Pancreas (tissue), 10 donors: ENCODE data around the gene SFTPA2. TPM values are rescaled to one million over a fixed set of nuclear protein-coding genes. Genes with fewer than 3 reads are reported as not detected.
"Not testable (repeated sequence)": the region's sequence is repeated elsewhere in the genome, so short reads cannot be mapped to it uniquely, and the experiment has no call there.

Source experiments
- ATAC-seq, 4 donors: fragments of 200-7000 bp; cut with Tn5 transposase; one replicate each; pipeline versions ENCODE4 v1.8.0 to v1.9.1; 2020; ENCODE audit warnings: mild to moderate bottlenecking in 4 of 4, moderate library complexity in 4 of 4
- DNase-seq, 6 donors: peaks; one replicate each; pipeline ENCODE4 v3.0.0-alpha.2; 2020
- FAIRE-seq: peaks from 2 replicates; lab custom pipeline; 2012; peaks lifted over from hg19 to GRCh38; lab: Jason Lieb, UNC
- H3K27ac ChIP-seq, 4 donors: fragments of 200-600 bp; sonication (generic); 1 replicate in 3 of 4; 2 replicates in 1 of 4; pipeline versions ENCODE4 v1.5.0 to v1.8.0; 2020
- H3K27me3 ChIP-seq, 4 donors: fragments of 200-600 bp; one replicate each; pipeline ENCODE4 v1.8.0; 2021
- H3K36me3 ChIP-seq, 3 donors: fragments of 200-600 bp; sonication (generic) in 1 of 3; one replicate each; pipeline versions ENCODE4 v1.5.0 to v1.8.0; 2020 to 2021
- H3K4me1 ChIP-seq, 3 donors: fragments of 200-600 bp; one replicate each; pipeline ENCODE4 v1.8.0; 2021
- H3K4me3 ChIP-seq, 4 donors: fragments of 200-600 bp; sonication (generic) in 2 of 4; one replicate each; pipeline versions ENCODE4 v1.5.0 to v1.8.0; 2020 to 2021
- H3K9me3 ChIP-seq, 4 donors: fragments of 200-600 bp; one replicate each; pipeline ENCODE4 v1.8.0; 2021
- WGBS, 2 donors: extraction: QIAGEN DNeasy Blood & Tissue Kit; methylation state at CpG; one replicate each; pipeline ENCODE4 v1.1.7; 2013; 5-methylcytosine and 5-hydroxymethylcytosine counted together
- intact Hi-C, 3 donors: fragments of 100-400 bp; cut with DNase I; formaldehyde crosslinking; loops; one replicate each; pipeline versions ENCODE4 v1.11.1 to v1.14.2; 2022
- polyA plus RNA-seq, 2 donors: library from polyadenylated mRNA; stranded (reverse); fragments of 200-250 nt; gene quantifications; one replicate each; pipeline ENCODE4 v1.2.3, GENCODE V29; 2013
- total RNA-seq, 6 donors: library from RNA; stranded (reverse); fragmentation: NEBNext Ultra II Directional in 4 of 6; extraction: Animal tissue kit (Norgen Biotek cat#: 25700) in 4 of 6; gene quantifications; one replicate each; pipeline versions ENCODE4 v1.2.1 to v1.2.4, GENCODE V29; 2021 to 2023
- TF ChIP-seq, protein P1 (sequence below), 4 donors: fragments of 200-600 bp; sonication (generic) in 3 of 4; IDR thresholded peaks; one replicate each; pipeline versions ENCODE4 v1.5.0 to v1.8.0; 2021; ENCODE audit warnings: antibody characterized with exemption in 4 of 4
- donor health status: healthy with polysubstance abuse.
- donor health status: DM: no; HTN: no; CAD: no; lungs with moderate emphysema.
- donor health status: DM: no; HTN: no; CAD: no.
- donor health status: control.
- donor health status: control.
- donor health status: Bipolar disorder and iron deficiency.
- donor health status: DM: yes; HTN: yes; CAD: no.
- donor health status: DM: no; HTN: no; CAD: no.
- donor health status: DM: no; HTN: no; CAD: no.
- donor health status: DM: yes; HTN: yes; CAD: no.

SFTPA2 gene
- total and polyA plus RNA-seq, 8 donors: 0.52 to 11.6 (median 1.6) TPM

DNA sequence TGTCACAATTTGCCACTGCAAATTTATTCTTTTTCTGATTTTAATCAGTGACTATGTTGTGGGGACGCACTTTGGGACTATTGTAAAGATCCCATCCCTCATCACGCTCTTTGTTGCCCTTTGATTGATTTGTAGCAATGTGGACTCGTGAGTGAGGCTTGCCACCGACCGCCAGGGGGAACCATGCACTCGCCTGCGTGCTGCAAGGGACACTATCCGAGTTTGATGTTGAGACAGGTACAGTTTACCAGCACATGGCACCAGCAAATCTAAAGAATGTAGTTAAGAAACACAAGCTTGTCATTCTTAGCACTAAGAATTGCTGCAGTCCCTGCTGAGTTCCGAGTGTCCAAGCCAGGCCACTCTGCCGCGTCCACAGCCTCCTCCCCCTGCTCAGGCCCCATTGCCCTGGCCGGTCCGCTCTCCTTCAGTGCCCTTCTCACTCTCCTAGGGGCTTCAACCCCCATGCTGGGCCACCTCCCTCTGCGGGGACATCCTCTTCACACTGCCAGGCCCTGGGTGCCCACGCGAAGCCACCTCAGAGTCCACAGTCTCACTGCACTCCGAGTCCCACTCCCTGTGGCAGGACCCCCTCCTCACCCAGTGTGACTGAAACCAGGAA is 2.0 kb upstream of the SFTPA2 start:
- Histone ChIP-seq H3K36me3 (no peaks in the 10 kb centered on the region), H3K27me3 (no peaks in the 10 kb centered on the region), H3K27ac (no peak overlapping the region), H3K4me3 (no peak overlapping the region), H3K4me1 (peaks cover 0 to 15% (median 9%) of the 10 kb centered on the region in 3 donors), H3K9me3 (no peaks in the 10 kb centered on the region)
- TF ChIP-seq, protein P1, sequence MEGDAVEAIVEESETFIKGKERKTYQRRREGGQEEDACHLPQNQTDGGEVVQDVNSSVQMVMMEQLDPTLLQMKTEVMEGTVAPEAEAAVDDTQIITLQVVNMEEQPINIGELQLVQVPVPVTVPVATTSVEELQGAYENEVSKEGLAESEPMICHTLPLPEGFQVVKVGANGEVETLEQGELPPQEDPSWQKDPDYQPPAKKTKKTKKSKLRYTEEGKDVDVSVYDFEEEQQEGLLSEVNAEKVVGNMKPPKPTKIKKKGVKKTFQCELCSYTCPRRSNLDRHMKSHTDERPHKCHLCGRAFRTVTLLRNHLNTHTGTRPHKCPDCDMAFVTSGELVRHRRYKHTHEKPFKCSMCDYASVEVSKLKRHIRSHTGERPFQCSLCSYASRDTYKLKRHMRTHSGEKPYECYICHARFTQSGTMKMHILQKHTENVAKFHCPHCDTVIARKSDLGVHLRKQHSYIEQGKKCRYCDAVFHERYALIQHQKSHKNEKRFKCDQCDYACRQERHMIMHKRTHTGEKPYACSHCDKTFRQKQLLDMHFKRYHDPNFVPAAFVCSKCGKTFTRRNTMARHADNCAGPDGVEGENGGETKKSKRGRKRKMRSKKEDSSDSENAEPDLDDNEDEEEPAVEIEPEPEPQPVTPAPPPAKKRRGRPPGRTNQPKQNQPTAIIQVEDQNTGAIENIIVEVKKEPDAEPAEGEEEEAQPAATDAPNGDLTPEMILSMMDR (IDR thresholded peaks at IDR 0.05): peak; percentile 53 to 72 (median 68)
- ATAC-seq: peak; percentile 78 to 93 (median 88)
- 26 to 28% methylated on average over 17 of the region's 17 CpGs for WGBS, 2 donors
- intact Hi-C loops: no loop called here
- peak; percentile 60 to 86 (median 70) for DNase-seq
- no peak for FAIRE-seq

DNA sequence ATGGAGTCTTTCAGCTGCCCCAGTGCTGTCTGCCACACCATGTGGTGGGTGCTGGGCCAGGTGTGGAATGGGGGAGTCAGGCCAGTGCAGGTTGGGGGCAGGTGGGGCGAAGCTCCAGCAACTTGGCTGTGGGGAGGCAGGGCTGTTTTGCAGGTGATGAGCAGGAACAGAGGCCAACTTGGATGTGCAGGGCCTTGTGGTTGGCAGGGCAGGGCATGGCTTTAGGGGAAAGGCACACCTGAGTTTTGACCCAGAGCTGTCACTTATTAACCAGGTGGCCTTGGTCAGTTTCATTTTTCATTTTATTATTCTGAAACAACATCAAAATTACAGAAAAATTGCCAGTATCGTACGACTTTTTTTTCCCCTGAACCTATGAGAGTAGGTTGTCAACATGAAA is 1.1 kb upstream of the SFTPA2 start:
- Histone ChIP-seq H3K4me3 (no peak overlapping the region), H3K9me3 (no peaks in the 10 kb centered on the region), H3K4me1 (peaks cover 0 to 15% (median 9%) of the 10 kb centered on the region in 3 donors), H3K27me3 (no peaks in the 10 kb centered on the region), H3K36me3 (no peaks in the 10 kb centered on the region), H3K27ac (peak overlapping the region in 1 of 4 donors; percentile 33)
- peak; percentile 82 to 89 (median 88) for ATAC-seq
- intact Hi-C loops: no loop called here
- TF ChIP-seq, protein P1 (IDR thresholded peaks at IDR 0.05): no peak
- 15 to 25% methylated on average over 3 of the region's 3 CpGs for WGBS, 2 donors
- no peak for FAIRE-seq
- DNase-seq: peak in 4 of 6 donors; percentile 43 to 62 (median 51)

DNA sequence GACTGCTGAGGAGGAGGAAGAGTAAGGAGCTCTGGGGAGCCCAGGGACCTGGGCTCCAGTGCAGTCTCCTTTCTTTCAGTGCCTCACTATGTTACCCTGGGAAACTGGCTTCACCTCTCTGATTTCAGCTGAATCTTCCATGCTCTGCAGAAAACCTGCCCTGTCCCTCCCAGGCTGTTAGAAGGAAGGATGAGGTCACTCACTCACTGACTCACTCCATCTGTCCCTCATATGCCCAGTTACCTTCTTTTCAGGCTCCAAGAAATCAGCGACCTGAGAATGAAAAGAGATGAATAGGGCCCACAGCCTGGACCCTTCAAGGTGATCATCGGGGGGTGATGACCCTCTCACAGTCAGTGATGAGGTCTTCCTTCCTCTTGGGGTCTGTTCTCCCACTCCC is 481 bp downstream of the SFTPA2 start:
- 78 to 94% methylated on average over 2 of the region's 2 CpGs for WGBS, 2 donors
- H3K27me3 ChIP-seq: no peaks in the 10 kb centered on the region
- peak in 3 of 4 donors; percentile 33 to 65 (median 42) for ATAC-seq
- H3K9me3 ChIP-seq: no peaks in the 10 kb centered on the region
- intact Hi-C loops: loop anchor here in 1 of 3 donors (10.0 kb wide), 1 partner anchor 365 kb away; no protein-coding TSS in a partner anchor
- H3K4me3 ChIP-seq: no peak overlapping the region
- H3K36me3 ChIP-seq: no peaks in the 10 kb centered on the region
- TF ChIP-seq, protein P1 (IDR thresholded peaks at IDR 0.05): no peak
- H3K4me1 ChIP-seq: peaks cover 0 to 15% (median 9%) of the 10 kb centered on the region in 3 donors
- no peak overlapping the region for H3K27ac ChIP-seq
- FAIRE-seq: no peak
- DNase-seq: no peak

DNA sequence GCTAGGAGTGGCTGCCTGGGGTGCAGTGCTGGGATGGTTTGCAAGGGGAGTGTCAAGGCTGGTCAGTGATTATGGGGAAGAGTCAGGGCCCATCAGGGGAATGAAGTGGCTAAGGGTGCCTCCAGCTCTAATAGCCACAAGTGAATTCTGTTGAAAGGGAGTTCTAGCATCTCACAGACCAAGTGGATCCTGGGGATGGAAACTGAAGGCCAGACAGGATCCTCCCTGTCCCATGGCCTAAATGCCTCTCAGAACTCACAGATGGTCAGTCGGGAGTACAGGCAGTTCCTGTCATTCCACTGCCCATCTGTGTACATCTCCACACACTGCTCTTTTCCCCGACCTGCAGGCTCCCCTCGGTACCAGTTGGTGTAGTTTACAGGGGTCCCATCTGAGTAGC is 3.2 kb downstream of the SFTPA2 start:
- peaks cover 0 to 12% (median 9%) of the 10 kb centered on the region in 3 donors for H3K4me1 ChIP-seq
- not testable (repeated sequence) for H3K36me3 ChIP-seq, ATAC-seq, H3K9me3 ChIP-seq, H3K27ac ChIP-seq, FAIRE-seq, H3K27me3 ChIP-seq, DNase-seq, H3K4me3 ChIP-seq
- intact Hi-C loops: loop anchor here in 1 of 3 donors (10.0 kb wide), 1 partner anchor 368 kb away; no protein-coding TSS in a partner anchor
- 83 to 84% methylated on average over 3 of the region's 3 CpGs for WGBS, 2 donors

DNA sequence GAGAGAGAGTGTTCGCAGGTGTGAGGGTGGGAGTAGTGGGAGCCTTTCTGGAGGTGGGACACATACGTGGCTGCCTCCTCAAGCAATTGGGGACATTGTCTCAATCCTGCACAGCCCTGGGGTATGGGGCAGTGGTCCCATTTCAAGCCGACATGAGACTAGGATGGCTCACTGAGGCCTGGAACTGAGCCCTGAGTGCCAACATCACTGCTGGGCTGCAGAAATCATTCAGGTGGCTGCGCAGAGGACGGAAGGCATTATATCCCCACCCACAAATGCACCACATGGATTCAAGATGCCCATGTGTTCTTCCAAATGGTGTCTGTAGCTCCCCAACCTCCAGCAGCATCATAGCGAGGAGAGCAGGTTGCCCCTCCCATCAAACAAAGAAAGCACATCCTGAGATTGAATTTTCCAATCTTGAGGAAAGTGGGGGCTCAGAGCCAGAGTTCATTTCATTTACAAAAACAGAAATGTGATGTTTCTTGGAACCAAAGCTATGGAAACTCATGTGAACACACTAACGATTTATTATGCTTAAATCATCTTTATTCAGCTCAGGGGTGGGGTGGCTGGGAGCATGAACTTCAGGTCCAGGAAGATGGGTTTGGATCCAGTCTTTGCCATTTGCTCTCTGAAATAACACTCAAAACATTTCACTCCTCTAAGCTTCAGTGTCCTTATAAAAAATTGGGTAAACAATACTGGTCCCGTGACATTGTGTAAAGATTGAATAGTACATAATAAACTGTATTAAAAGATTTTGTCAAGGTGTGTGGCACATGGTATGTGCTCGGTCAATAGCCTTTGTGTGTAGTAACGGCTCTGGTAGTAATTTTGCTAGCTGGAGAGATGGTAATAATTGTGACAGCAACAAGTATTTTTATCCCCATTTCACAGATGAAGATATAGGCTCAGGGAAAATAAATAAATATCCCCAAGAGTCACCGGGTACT is 4.6 kb downstream of the SFTPA2 start:
- H3K4me1 ChIP-seq: peaks cover 0 to 8% (median 7%) of the 10 kb centered on the region in 3 donors
- H3K4me3 ChIP-seq: no peak overlapping the region
- no peaks in the 10 kb centered on the region for H3K27me3 ChIP-seq
- no peaks in the 10 kb centered on the region for H3K36me3 ChIP-seq
- TF ChIP-seq, protein P1 (IDR thresholded peaks at IDR 0.05): no peak
- no peak overlapping the region for H3K27ac ChIP-seq
- ATAC-seq (no peak), DNase-seq (no peak), FAIRE-seq (no peak)
- intact Hi-C loops: loop anchor here in 1 of 3 donors (10.0 kb wide), 1 partner anchor 369 kb away; no protein-coding TSS in a partner anchor
- H3K9me3 ChIP-seq: no peaks in the 10 kb centered on the region
- WGBS, 2 donors: 78 to 81% methylated on average over 11 of the region's 11 CpGs
